Activated naive CD8-positive, alpha-beta T cell treated with anti-CD3 and anti-CD28 coated beads, Interleukin-2, amount 10 ng/mL, durations not matched to agents 7 days and 5 days (primary cell): ENCODE data around the gene HEATR9. TPM values are rescaled to one million over a fixed set of nuclear protein-coding genes. Genes with fewer than 3 reads are reported as not detected.

Experiments
- ATAC-seq: fragments of 150-1000 bp; cut with Tn5 transposase; one replicate; pipeline ENCODE4 v1.10.0; 2021; ENCODE audit warnings: low read depth, moderate library complexity
- POLR2A ChIA-PET: fragments of 350-600 bp; sonication (Branson Sonifier 250); formaldehyde crosslinking; loops from one replicate; lab custom pipeline; 2021; ENCODE audit warnings: antibody characterized with exemption; lab: Charles Lee
- DNase-seq: peaks from one replicate; pipeline ENCODE4 v3.0.0; 2021
- H3K27ac Mint-ChIP-seq: one replicate; pipeline ENCODE4 v1.8.0; 2022; ENCODE audit warnings: mild to moderate bottlenecking, mixed read lengths
- H3K27me3 Mint-ChIP-seq: one replicate; pipeline ENCODE4 v1.8.0; 2022; ENCODE audit warnings: mild to moderate bottlenecking, moderate library complexity, mixed read lengths
- H3K36me3 Mint-ChIP-seq: one replicate; pipeline ENCODE4 v1.8.0; 2021; ENCODE audit warnings: mild to moderate bottlenecking, mixed read lengths
- H3K4me1 Mint-ChIP-seq: one replicate; pipeline ENCODE4 v1.8.0; 2021; ENCODE audit warnings: mixed read lengths
- H3K4me3 Mint-ChIP-seq: one replicate; pipeline ENCODE4 v1.8.0; 2022; ENCODE audit warnings: mild to moderate bottlenecking, moderate library complexity, mixed read lengths
- H3K9me3 Mint-ChIP-seq: one replicate; pipeline ENCODE4 v1.8.0; 2021; ENCODE audit warnings: mixed read lengths
- total RNA-seq, 2 experiments: library from RNA; stranded (reverse); gene quantifications; one replicate each; pipeline ENCODE4 v1.2.3, GENCODE V29; 2021

HEATR9 gene
- total RNA-seq, 2 experiments from 2014 or later, result 6.3 to 6.7 TPM

GRCh38 chr17:35843698-35844097 is 25.0 kb downstream of the HEATR9 start:
- H3K4me1 Mint-ChIP-seq, result peaks cover 8% of the 10 kb centered on the region
- H3K27me3 Mint-ChIP-seq, result no peaks in the 10 kb centered on the region
- peaks cover 41% of the 10 kb centered on the region for H3K36me3 Mint-ChIP-seq
- H3K4me3 Mint-ChIP-seq, result no peak overlapping the region
- H3K9me3 Mint-ChIP-seq, result no peaks in the 10 kb centered on the region
- DNase-seq, result no peak
- H3K27ac Mint-ChIP-seq, result no peak overlapping the region
- no peak for ATAC-seq
- POLR2A ChIA-PET, result no interaction called here

GRCh38 chr17:35842239-35842638 is 26.5 kb downstream of the HEATR9 start:
- ATAC-seq, result no peak
- POLR2A ChIA-PET, result interaction anchor here (1.8 kb wide), 1 partner anchor 33 kb away, joined by 5 read pairs; the partner anchor contains the start of gene TAF15
- Mint-ChIP-seq H3K4me3 (no peak overlapping the region), H3K4me1 (peaks cover 13% of the 10 kb centered on the region), H3K27me3 (no peaks in the 10 kb centered on the region), H3K9me3 (no peaks in the 10 kb centered on the region), H3K36me3 (peaks cover 41% of the 10 kb centered on the region), H3K27ac (peak overlapping the region; percentile 34)
- DNase-seq, result no peak

GRCh38 chr17:35841505-35841904 is 27.2 kb downstream of the HEATR9 start:
- Mint-ChIP-seq H3K27ac (no peak overlapping the region), H3K27me3 (no peaks in the 10 kb centered on the region), H3K9me3 (no peaks in the 10 kb centered on the region), H3K4me1 (peaks cover 13% of the 10 kb centered on the region), H3K4me3 (no peak overlapping the region), H3K36me3 (peaks cover 47% of the 10 kb centered on the region)
- POLR2A ChIA-PET, result interaction anchor here (1.0 to 1.8 kb wide), 2 partner anchors 33 to 65 kb away, joined by 3 to 5 read pairs; partner anchors contain the start of gene TAF15
- no peak for DNase-seq
- ATAC-seq, result no peak

GRCh38 chr17:35841101-35841500 is 27.6 kb downstream of the HEATR9 start:
- ATAC-seq (no peak), DNase-seq (no peak)
- Mint-ChIP-seq H3K4me3 (no peak overlapping the region), H3K36me3 (peaks cover 48% of the 10 kb centered on the region), H3K27me3 (no peaks in the 10 kb centered on the region), H3K4me1 (peaks cover 13% of the 10 kb centered on the region), H3K9me3 (no peaks in the 10 kb centered on the region), H3K27ac (no peak overlapping the region)
- POLR2A ChIA-PET, result interaction anchor here (1.0 to 1.8 kb wide), 2 partner anchors 32 to 65 kb away, joined by 3 to 5 read pairs; partner anchors contain the start of gene TAF15

GRCh38 chr17:35825206-35825605 is 43.5 kb downstream of the HEATR9 start:
- peaks cover 27% of the 10 kb centered on the region for H3K36me3 Mint-ChIP-seq
- POLR2A ChIA-PET, result no interaction called here
- H3K27ac Mint-ChIP-seq, result no peak overlapping the region
- H3K4me3 Mint-ChIP-seq, result no peak overlapping the region
- ATAC-seq, result no peak
- DNase-seq, result no peak
- H3K9me3 Mint-ChIP-seq, result no peaks in the 10 kb centered on the region
- H3K27me3 Mint-ChIP-seq, result no peaks in the 10 kb centered on the region
- peaks cover 4% of the 10 kb centered on the region for H3K4me1 Mint-ChIP-seq

GRCh38 chr17:35821308-35821707 is 47.4 kb downstream of the HEATR9 start:
- Mint-ChIP-seq H3K27me3 (no peaks in the 10 kb centered on the region), H3K4me1 (peaks cover 9% of the 10 kb centered on the region), H3K36me3 (peaks cover 35% of the 10 kb centered on the region), H3K9me3 (no peaks in the 10 kb centered on the region), H3K27ac (no peak overlapping the region), H3K4me3 (no peak overlapping the region)
- ATAC-seq (no peak), DNase-seq (no peak)
- POLR2A ChIA-PET, result no interaction called here

- DNase-seq, result no peak
- Mint-ChIP-seq H3K9me3 (no peaks in the 10 kb centered on the region), H3K36me3 (peaks cover 31% of the 10 kb centered on the region), H3K27ac (no peak overlapping the region), H3K4me1 (peaks cover 21% of the 10 kb centered on the region), H3K4me3 (no peak overlapping the region), H3K27me3 (no peaks in the 10 kb centered on the region)
- POLR2A ChIA-PET, result interaction anchor here (1.6 to 2.0 kb wide), 2 partner anchors 9 to 11 kb away, joined by 6 to 9 read pairs; partner anchors contain the start of gene TAF15
- no peak for ATAC-seq
Observed at GRCh38 chr17:35819455-35819854, 49.2 kb downstream of the HEATR9 start.

GRCh38 chr17:35817196-35817595 is 51.5 kb downstream of the HEATR9 start:
- Mint-ChIP-seq H3K4me3 (no peak overlapping the region), H3K27ac (no peak overlapping the region), H3K36me3 (peaks cover 18% of the 10 kb centered on the region), H3K4me1 (peaks cover 30% of the 10 kb centered on the region), H3K9me3 (no peaks in the 10 kb centered on the region), H3K27me3 (no peaks in the 10 kb centered on the region)
- ATAC-seq, result no peak
- POLR2A ChIA-PET, result interaction anchor here (1.2 kb wide), 2 partner anchors 8 to 53 kb away, joined by 4 to 5 read pairs; partner anchors contain the start of gene TAF15
- DNase-seq, result no peak

GRCh38 chr17:35816723-35817122 is 52.0 kb downstream of the HEATR9 start:
- peaks cover 18% of the 10 kb centered on the region for H3K36me3 Mint-ChIP-seq
- ATAC-seq (no peak), DNase-seq (no peak)
- H3K27ac Mint-ChIP-seq, result no peak overlapping the region
- no peaks in the 10 kb centered on the region for H3K27me3 Mint-ChIP-seq
- H3K9me3 Mint-ChIP-seq, result no peaks in the 10 kb centered on the region
- peaks cover 31% of the 10 kb centered on the region for H3K4me1 Mint-ChIP-seq
- H3K4me3 Mint-ChIP-seq, result no peak overlapping the region
- POLR2A ChIA-PET, result interaction anchor here (0.6 to 1.2 kb wide), 2 partner anchors 53 to 73 kb away, joined by 3 to 4 read pairs; no protein-coding TSS in a partner anchor

GRCh38 chr17:35812456-35812855 is 56.2 kb downstream of the HEATR9 start:
- H3K4me1 Mint-ChIP-seq, result peaks cover 48% of the 10 kb centered on the region
- no peak overlapping the region for H3K27ac Mint-ChIP-seq
- H3K36me3 Mint-ChIP-seq, result peaks cover 4% of the 10 kb centered on the region
- no peaks in the 10 kb centered on the region for H3K27me3 Mint-ChIP-seq
- POLR2A ChIA-PET, result interaction anchor here (0.7 kb wide), 1 partner anchor 372 kb away, joined by 4 read pairs; no protein-coding TSS in a partner anchor
- no peak overlapping the region for H3K4me3 Mint-ChIP-seq
- no peaks in the 10 kb centered on the region for H3K9me3 Mint-ChIP-seq
- DNase-seq (no peak), ATAC-seq (no peak)

- no peaks in the 10 kb centered on the region for H3K27me3 Mint-ChIP-seq
- DNase-seq, result no peak
- peaks cover 51% of the 10 kb centered on the region for H3K4me1 Mint-ChIP-seq
- H3K4me3 Mint-ChIP-seq, result peak overlapping the region; percentile 9
- no peaks in the 10 kb centered on the region for H3K9me3 Mint-ChIP-seq
- no peak overlapping the region for H3K27ac Mint-ChIP-seq
- ATAC-seq, result no peak
- POLR2A ChIA-PET, result no interaction called here
- peaks cover 4% of the 10 kb centered on the region for H3K36me3 Mint-ChIP-seq
Observed at GRCh38 chr17:35811759-35812158, 56.9 kb downstream of the HEATR9 start.

GRCh38 chr17:35809855-35810461 is 58.7 kb downstream of the HEATR9 start:
- DNase-seq (no peak), ATAC-seq (peak; percentile 4)
- Mint-ChIP-seq H3K36me3 (no peaks in the 10 kb centered on the region), H3K4me3 (peak overlapping the region; percentile 93), H3K9me3 (no peaks in the 10 kb centered on the region), H3K4me1 (peaks cover 49% of the 10 kb centered on the region), H3K27ac (peak overlapping the region; percentile 99), H3K27me3 (no peaks in the 10 kb centered on the region)
- POLR2A ChIA-PET, result interaction anchor here (0.5 to 3.7 kb wide), 20 partner anchors 10 to 570 kb away, joined by 3 to 70 read pairs (median 6); partner anchors contain the start of genes AP2B1, MMP28, PEX12 and RDM1

- no peaks in the 10 kb centered on the region for H3K36me3 Mint-ChIP-seq
- no peaks in the 10 kb centered on the region for H3K27me3 Mint-ChIP-seq
- POLR2A ChIA-PET, result interaction anchor here (0.7 to 3.7 kb wide), 42 partner anchors 8 to 689 kb away, joined by 3 to 70 read pairs (median 5); partner anchors contain the start of genes AP2B1, C17orf50, MMP28 and PEX12
- no peaks in the 10 kb centered on the region for H3K9me3 Mint-ChIP-seq
- peaks cover 46% of the 10 kb centered on the region for H3K4me1 Mint-ChIP-seq
- peak within 1 kb of the TSS; percentile 93 for H3K4me3 Mint-ChIP-seq
- DNase-seq (peak; percentile 98), ATAC-seq (peak; percentile 92)
- peak within 1 kb of the TSS; percentile 99 for H3K27ac Mint-ChIP-seq
Observed at GRCh38 chr17:35808962-35809854, 59.5 kb downstream of the HEATR9 start, which contains the start of gene TAF15. TAF15 (plus strand) TSS chr17:35809484; CDS start chr17:35809570, 86 bp downstream.
